GM21529 (cell line): Measurements from ENCODE around the gene CENPH.
"Not testable (repeated sequence)": the region's sequence is repeated elsewhere in the genome, so short reads cannot be mapped to it uniquely, and the experiment has no call there.

Source experiments
- ATAC-seq: cut with Tn5 transposase; IDR thresholded peaks from one replicate; pipeline ENCODE4 v1.9.1; 2021; ENCODE audit not compliant: unreplicated experiment

The CENPH gene

DNA sequence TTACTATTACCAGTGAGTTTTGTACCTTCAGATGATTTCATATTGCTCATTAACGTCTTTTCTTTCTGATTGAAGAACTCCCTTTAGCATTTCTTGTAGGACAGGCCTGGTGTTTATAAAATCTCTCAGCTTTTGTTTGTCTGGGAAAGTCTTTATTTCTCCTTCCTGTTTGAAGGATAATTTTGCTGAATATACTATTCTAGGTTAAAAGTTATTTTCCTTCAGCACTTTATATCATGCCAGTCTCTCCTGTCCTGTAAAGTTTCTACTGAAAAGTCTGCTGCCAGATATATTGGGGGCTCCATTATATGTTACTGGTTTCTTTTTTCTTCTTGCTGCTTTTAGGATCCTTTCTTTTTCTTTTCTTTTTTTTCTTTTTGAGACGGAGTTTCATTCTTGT, 58.6 kb downstream of the CENPH start:
- ATAC-seq = no peak

GRCh38 chr5:69250593-69250992, 61.2 kb downstream of the CENPH start:
- no peak for ATAC-seq

DNA sequence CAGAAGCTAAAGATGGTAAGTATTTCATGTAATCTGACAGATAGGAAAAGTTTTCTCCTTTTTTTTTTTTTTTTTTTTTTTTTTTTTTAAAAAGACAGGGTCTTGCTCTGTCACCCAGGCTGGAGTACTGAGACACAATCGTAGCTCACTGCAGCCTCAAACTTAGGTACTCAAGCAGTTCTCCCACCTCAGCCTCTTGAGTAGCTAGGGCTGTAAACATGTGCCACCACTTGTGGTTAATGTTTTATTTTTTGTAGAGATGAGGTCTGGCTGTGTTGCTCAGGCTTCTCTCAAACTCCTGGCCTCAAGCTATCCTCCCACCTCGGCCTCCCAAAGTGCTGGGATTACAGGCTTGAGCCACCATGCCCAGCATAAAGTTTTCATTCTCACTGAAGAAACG, 63.1 kb downstream of the CENPH start:
- ATAC-seq = no peak

DNA sequence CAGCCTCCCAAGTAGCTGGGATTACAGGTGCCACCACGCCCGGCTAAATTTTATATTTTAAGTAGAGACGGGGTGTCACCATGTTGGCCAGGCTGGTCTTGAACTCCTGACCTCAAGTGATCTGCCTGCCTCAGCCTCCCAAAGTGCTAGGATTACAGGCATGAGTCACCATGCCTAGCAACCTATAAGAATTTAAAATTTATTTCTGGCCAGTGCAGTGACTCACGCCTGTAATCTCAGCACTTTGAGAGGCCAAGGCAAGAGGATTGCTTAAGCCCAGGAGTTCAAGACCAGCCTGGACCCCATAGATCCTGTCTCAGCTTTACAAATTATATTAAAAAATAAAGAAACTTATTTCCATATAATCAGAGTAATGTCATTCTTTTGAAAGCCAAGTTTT, 66.6 kb downstream of the CENPH start:
- ATAC-seq = not testable (repeated sequence)

DNA sequence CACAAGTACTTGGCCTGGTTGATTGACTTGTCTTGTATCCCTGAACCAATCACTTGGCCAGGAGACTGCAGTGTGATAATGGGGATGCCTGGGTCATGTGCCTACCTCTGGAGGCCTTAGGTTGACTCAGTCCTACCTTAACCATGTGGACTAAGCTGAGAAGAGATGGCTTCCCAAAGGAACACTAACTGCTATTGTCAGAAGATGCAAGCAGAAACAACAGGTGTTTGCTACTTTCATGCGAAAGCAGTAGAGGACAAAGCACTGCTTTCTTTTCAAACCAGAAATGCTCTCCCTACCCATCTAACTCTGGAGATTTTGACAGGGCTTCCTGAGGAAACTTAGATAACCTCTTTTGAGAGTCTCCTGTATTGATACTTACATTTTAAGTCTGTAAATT, 68.2 kb downstream of the CENPH start:
- no peak for ATAC-seq
